HG02798 (cell line): ENCODE data around the gene TEKT3.

Source experiments
- ATAC-seq: cut with Tn5 transposase; IDR thresholded peaks from one replicate; pipeline ENCODE4 v1.9.1; 2021; ENCODE audit warnings: mild to moderate bottlenecking; ENCODE audit not compliant: unreplicated experiment, poor library complexity

Gene TEKT3

DNA sequence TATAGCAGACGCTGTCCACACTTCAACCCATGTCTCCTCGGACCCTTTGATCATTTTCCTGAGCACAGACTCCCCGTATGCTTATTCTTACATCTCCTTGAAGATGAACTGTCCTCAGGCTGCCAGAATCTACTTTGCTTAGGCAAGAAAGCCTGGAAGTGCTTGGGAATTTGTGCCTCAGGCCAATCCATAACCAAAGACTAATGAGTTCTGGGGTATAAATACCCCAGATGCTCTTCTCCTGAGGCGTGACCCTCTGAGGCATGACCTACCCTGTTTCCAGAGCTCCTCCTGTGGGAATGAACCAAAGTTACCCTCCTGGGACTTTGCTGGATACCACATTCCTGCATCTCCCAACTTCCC is 10.1 kb upstream of the TEKT3 start:
- ATAC-seq = no peak

DNA sequence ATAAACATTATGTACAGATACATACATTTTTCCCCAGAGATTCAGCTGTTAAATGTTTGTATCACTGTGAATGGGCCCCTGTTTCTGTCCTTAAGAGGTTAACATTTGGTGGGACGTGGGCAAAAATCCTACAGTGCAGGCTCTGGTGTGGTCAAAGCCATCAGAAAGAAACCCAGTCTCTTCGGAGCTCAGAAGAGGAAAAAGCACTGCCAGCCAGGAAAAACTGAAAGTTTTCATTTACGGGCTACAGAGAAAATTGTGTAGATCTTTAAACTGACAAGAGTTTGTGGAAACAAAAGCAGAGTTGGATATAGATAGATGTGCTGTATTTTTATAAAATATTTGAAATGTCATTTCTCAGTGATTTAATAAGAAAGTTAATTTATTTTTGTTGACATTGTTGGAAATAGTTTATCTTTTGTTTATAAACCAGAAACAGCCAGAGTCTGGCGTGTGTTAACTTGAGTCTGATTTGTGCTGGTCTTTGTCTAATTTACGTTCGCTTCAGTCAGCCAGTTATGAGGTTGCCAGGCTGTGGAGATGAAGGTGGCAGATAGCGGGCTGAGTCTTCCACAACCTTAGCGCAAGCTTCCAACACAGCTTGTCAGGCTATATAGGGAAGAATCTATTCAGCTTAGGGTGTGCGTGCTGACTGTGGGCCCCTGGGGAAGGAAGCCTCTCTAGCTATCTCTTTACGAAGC is 9.5 kb upstream of the TEKT3 start:
- ATAC-seq = no peak

DNA sequence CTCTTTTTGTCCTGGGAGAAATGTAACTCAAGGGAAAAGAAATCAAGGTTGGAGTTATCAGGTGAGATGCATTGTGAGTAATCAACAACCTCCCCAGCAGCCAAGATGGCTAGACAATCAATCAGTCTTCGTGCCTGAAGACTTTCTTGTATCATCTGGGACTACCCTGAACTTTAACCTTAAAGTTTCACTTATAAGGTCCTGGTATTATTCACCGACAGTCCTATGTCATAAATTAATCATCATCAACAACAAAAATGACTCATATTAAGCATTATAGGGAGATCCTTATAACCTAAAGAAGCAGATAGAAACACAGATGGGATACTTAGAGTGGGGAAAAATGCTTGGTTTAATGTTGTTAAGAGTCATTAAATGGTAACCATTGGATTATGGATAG is 7.7 kb upstream of the TEKT3 start:
- no peak for ATAC-seq

GRCh38 chr17:15348021-15348420 is 6.6 kb upstream of the TEKT3 start:
- ATAC-seq = no peak

- no peak for ATAC-seq
Measured at GRCh38 chr17:15346066-15346595, 4.7 kb upstream of the TEKT3 start.

DNA sequence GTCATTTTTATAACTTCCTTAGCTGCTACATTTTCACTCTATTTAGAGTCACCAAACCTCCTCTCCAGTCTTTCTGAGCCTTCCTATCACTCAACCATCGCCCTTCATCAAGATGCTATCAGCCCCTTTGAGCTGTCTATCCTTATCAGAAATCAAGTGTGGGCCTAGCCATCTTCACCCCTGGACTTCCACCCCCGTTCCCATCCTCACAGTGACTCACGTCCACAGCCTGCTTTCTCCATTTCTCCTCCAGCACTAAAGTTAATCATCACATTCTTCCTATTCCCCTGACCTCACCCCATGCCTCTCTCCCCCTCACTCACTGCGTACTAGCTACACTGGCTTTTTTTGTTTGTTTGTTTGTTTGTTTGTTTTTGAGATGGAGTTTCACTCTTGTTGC is 2.4 kb upstream of the TEKT3 start:
- ATAC-seq = no peak

DNA sequence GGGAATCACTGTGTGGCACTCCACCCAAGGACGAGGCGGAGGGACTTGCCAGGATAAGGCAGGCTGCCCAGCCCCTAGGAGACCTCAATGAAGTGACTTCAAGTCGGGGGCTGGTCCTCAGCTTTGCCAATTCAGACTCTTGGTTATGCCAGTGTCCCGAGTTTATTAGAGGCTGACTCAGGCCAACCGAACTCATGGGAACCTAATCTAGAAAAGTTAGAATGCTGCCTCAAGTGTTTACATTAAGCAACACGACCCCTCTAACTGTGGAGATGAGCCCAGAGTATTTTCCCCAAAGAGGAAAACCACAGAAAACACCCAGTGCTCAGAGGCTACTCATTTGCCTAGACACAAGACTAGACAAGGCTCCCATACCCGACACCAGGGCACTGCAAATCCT is 1.1 kb upstream of the TEKT3 start:
- no peak for ATAC-seq

GRCh38 chr17:15341966-15342365 is 569 bp upstream of the TEKT3 start:
- ATAC-seq = no peak

- no peak for ATAC-seq
Measured at GRCh38 chr17:15340966-15341365, 431 bp downstream of the TEKT3 start.

GRCh38 chr17:15335446-15335845 is 6.0 kb downstream of the TEKT3 start:
- no peak for ATAC-seq

- no peak for ATAC-seq
Measured at GRCh38 chr17:15334266-15334665, 7.1 kb downstream of the TEKT3 start.

GRCh38 chr17:15332338-15332737 is 9.1 kb downstream of the TEKT3 start:
- no peak for ATAC-seq

DNA sequence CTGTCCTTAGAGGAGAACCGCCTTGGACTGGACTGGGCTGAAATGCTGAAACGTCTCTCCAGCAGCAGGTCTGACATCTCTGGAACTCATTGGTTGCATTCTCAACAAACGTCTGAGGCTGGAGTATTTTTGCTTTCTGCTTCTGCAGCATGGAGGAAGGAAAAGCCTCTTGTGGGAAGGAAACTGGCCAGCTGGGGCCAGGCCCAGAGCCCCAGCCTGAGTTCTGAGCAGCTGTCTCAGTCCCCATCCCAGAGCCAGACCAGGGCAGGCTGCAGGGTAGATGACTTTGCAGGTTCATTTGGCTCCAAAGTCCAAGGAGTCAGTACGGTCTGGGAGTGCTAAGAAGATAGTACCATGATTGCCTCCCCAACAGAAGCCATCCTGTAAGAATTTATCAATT is 18.3 kb downstream of the TEKT3 start:
- ATAC-seq = no peak

DNA sequence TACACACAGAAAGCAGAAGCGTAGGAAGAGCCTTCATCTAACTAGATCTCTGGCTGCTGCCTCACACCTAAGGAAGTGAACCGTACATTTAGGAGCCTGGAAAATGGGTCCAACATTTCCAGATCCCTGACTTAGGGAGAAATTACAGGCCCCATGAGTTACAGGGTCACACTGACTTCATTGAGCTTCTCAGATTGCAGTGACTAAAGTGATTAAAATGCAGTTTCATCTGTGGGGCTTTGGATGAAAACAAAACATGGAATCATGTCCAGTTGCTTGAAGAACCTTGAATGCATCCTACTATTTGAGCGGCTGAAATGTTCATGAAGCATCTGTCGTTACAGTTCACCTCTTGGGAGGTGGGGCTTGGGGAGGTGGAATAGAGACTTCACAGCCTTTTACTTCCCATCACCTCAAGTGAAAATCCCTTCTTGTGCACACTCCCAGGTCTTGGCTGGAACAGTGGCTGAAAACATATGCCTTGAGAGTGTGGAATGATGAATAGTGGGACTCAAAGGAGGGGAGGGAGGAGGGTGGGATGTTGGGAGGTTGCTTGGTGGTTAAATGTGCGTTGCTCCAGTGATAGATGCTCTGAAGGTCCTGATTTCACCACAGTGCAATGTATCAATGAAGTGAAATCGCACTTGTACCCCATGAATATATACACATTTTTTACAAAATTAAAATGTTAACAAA is 19.7 kb downstream of the TEKT3 start:
- no peak for ATAC-seq

- ATAC-seq = no peak
Measured at GRCh38 chr17:15319452-15320010, 21.9 kb downstream of the TEKT3 start.

DNA sequence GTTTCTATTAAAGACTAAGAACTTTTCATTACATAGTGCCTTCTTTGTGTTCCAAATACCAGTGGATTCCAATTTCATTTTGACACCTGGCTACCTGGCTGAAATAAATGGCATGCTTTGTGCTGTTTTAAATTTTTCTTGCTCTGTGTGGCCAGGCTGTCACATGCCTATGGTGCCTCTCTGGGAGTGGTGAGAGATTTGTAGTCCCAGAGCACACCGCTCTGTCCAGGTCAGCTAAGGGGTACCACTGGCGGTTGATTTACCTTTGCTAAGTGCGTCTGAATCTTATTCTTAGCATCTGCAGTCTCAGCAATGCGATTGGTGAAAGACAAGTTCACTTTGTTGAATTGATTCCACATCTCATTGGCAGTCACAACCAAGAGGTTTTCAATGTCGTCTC is 29.4 kb downstream of the TEKT3 start:
- no peak for ATAC-seq

- no peak for ATAC-seq
Measured at GRCh38 chr17:15309793-15310192, 31.6 kb downstream of the TEKT3 start.

DNA sequence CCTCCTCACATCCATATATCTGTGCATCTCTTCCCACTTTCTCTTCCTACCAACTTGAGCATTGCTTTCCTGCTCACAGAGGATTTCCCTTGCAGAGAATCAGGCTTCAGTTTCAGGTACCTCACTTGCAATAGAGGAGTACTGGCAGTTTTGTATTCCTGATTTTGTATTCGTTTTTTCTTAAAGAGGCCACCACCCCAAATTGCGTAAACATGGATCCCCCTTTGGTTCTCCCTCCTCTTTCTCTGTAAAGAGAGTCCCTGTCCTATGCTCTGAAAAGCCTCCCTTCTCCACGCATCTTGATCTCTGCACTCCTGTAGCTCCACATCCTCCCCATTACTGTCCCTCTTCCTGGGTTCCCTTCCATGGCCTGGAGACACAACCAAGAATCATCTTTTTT is 32.2 kb downstream of the TEKT3 start:
- ATAC-seq = no peak

- no peak for ATAC-seq
Measured at GRCh38 chr17:15308758-15309157, 32.6 kb downstream of the TEKT3 start.

DNA sequence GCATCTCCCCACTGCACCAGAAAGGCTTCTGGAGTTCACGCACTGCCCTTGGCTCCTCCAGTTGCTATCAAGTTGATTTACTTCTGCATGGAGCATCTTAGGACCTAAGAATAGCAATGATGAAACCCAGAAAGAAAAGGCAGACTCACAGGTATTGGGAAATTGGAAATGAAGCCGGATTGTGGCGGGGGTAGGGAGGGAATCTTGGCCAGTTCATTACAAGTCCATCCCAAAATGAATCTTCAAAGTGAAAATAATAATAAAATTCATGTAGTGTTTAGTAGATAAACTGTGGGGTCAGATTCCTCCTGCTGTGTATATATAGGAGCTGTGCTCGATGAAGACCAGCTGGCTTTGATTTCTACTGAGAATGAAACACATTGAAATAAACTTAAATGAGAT is 33.7 kb downstream of the TEKT3 start:
- no peak for ATAC-seq

DNA sequence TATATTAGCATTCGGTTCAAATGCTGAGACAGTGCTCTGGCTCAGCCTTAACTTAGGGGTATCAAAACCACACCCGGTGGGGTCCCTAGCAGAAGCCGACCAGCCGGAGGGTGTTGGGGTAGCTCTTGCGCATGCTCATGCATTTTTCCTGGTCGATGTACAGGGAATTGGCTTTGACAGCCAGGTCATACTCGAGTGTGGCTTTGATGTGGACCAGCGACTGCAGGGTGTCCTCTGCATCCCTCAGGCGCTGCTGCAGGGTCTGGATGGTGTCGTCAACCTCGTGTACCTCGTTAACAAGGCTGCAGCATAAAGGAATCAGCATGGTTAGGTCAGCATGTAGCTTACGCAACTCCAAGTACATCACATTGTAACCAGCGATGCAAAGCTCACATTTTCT is 37.5 kb downstream of the TEKT3 start:
- ATAC-seq = no peak

DNA sequence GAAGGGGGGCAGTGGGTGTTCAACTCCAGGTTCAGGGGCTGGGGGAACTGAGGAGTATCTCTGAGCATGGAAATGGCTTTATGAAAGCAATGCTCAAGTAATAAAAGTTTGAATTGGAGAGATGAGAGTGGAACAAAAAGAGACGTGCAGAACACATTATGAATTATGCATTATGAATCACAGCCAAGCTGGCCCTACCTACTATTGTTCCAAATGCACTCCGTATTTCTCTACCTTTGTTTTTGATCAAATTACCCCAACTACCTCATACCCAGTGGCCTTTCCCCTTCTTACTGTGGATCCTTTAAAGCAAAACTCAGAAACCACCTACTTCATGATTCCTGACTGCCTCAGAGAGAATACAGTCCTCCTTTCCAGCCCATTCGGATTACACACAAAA is 38.1 kb downstream of the TEKT3 start:
- no peak for ATAC-seq
